Activated CD8-positive, alpha-beta memory T cell treated with anti-CD3 and anti-CD28 coated beads, Interleukin-2, amount 10 ng/mL, durations not matched to agents 7 days and 5 days (primary cell): Measurements from ENCODE around the gene SETD2. TPM values are rescaled to one million over a fixed set of nuclear protein-coding genes. Genes with fewer than 3 reads are reported as not detected.
"Not testable (repeated sequence)": the region's sequence is repeated elsewhere in the genome, so short reads cannot be mapped to it uniquely, and the experiment has no call there.

Experiments
- ATAC-seq: fragments of 150-1000 bp; cut with Tn5 transposase; one replicate; pipeline ENCODE4 v1.10.0; 2021; ENCODE audit warnings: moderate library complexity
- CTCF ChIA-PET: fragments of 350-600 bp; sonication (Branson Sonifier 250); formaldehyde crosslinking; loops from one replicate; lab custom pipeline; 2021; ENCODE audit warnings: antibody characterized with exemption; lab: Charles Lee
- DNase-seq: peaks from one replicate; pipeline ENCODE4 v3.0.0-alpha.2; 2020
- H3K27ac Mint-ChIP-seq: one replicate; pipeline ENCODE4 v1.8.0; 2021; ENCODE audit warnings: mild to moderate bottlenecking, mixed read lengths
- H3K27me3 Mint-ChIP-seq: one replicate; pipeline ENCODE4 v1.8.0; 2021; ENCODE audit warnings: mixed read lengths
- H3K36me3 Mint-ChIP-seq: one replicate; pipeline ENCODE4 v1.8.0; 2021; ENCODE audit warnings: mild to moderate bottlenecking, mixed read lengths
- H3K4me1 Mint-ChIP-seq: one replicate; pipeline ENCODE4 v1.8.0; 2021; ENCODE audit warnings: mixed read lengths
- H3K4me3 Mint-ChIP-seq: one replicate; pipeline ENCODE4 v1.8.0; 2021; ENCODE audit warnings: mild to moderate bottlenecking, moderate library complexity, mixed read lengths
- H3K9me3 Mint-ChIP-seq: one replicate; pipeline ENCODE4 v1.8.0; 2022; ENCODE audit warnings: low read depth, mixed read lengths
- total RNA-seq, 2 experiments: library from RNA; stranded (reverse); gene quantifications; one replicate each; pipeline ENCODE4 v1.2.3, GENCODE V29; 2021

The SETD2 gene
- 10 to 100 TPM; 38.0 to 43.3 TPM for total RNA-seq

- H3K36me3 Mint-ChIP-seq: peaks cover 18% of the 10 kb centered on the region
- H3K27me3 Mint-ChIP-seq: no peaks in the 10 kb centered on the region
- ATAC-seq: peak; percentile 90
- H3K9me3 Mint-ChIP-seq: no peaks in the 10 kb centered on the region
- H3K4me1 Mint-ChIP-seq: peaks cover 42% of the 10 kb centered on the region
- H3K4me3 Mint-ChIP-seq: peak within 1 kb of the TSS; percentile 99
- CTCF ChIA-PET: interaction anchor here (0.6 to 3.9 kb wide), 26 partner anchors 10 to 257 kb away, joined by 3 to 17 read pairs (median 4); partner anchors contain the start of genes KIF9, KLHL18 and PTPN23
- H3K27ac Mint-ChIP-seq: peak within 1 kb of the TSS; percentile 100
- DNase-seq: peak; percentile 93
Observed at GRCh38 chr3:47164007-47164881, at the start of gene SETD2. Gene SETD2 (minus strand): TSS chr3:47164113. CDS start chr3:47163924, 189 bp downstream.

- CTCF ChIA-PET: no interaction called here
- no peaks in the 10 kb centered on the region for H3K36me3 Mint-ChIP-seq
- no peaks in the 10 kb centered on the region for H3K4me1 Mint-ChIP-seq
- no peak for DNase-seq
- H3K9me3 Mint-ChIP-seq: no peaks in the 10 kb centered on the region
- no peak overlapping the region for H3K27ac Mint-ChIP-seq
- H3K4me3 Mint-ChIP-seq: no peak overlapping the region
- no peaks in the 10 kb centered on the region for H3K27me3 Mint-ChIP-seq
- no peak for ATAC-seq
Observed at GRCh38 chr3:47210863-47211405, 47.0 kb upstream of the SETD2 start.

- CTCF ChIA-PET: interaction anchor here (1.4 kb wide), 1 partner anchor 9 kb away, joined by 4 read pairs; no protein-coding TSS in a partner anchor
- ATAC-seq, H3K27ac Mint-ChIP-seq, DNase-seq, H3K9me3 Mint-ChIP-seq, H3K4me1 Mint-ChIP-seq, H3K36me3 Mint-ChIP-seq, H3K4me3 Mint-ChIP-seq, H3K27me3 Mint-ChIP-seq: not testable (repeated sequence)
Observed at GRCh38 chr3:47206022-47206421, 42.1 kb upstream of the SETD2 start.

GRCh38 chr3:47204875-47205274 is 41.0 kb upstream of the SETD2 start:
- H3K27me3 Mint-ChIP-seq: no peaks in the 10 kb centered on the region
- no peaks in the 10 kb centered on the region for H3K9me3 Mint-ChIP-seq
- DNase-seq (no peak), ATAC-seq (no peak)
- no peak overlapping the region for H3K4me3 Mint-ChIP-seq
- no peaks in the 10 kb centered on the region for H3K4me1 Mint-ChIP-seq
- no peak overlapping the region for H3K27ac Mint-ChIP-seq
- no peaks in the 10 kb centered on the region for H3K36me3 Mint-ChIP-seq
- CTCF ChIA-PET: interaction anchor here (0.8 to 1.4 kb wide), 2 partner anchors 10 to 17 kb away, joined by 4 read pairs; no protein-coding TSS in a partner anchor

- Mint-ChIP-seq H3K9me3 (no peaks in the 10 kb centered on the region), H3K27ac (no peak overlapping the region), H3K4me3 (no peak overlapping the region), H3K4me1 (no peaks in the 10 kb centered on the region), H3K36me3 (no peaks in the 10 kb centered on the region), H3K27me3 (no peaks in the 10 kb centered on the region)
- CTCF ChIA-PET: no interaction called here
- DNase-seq (no peak), ATAC-seq (no peak)
Observed at GRCh38 chr3:47202542-47202941, 38.6 kb upstream of the SETD2 start.

- no peaks in the 10 kb centered on the region for H3K27me3 Mint-ChIP-seq
- DNase-seq (no peak), ATAC-seq (no peak)
- H3K27ac Mint-ChIP-seq: no peak overlapping the region
- no peaks in the 10 kb centered on the region for H3K4me1 Mint-ChIP-seq
- no peak overlapping the region for H3K4me3 Mint-ChIP-seq
- peaks cover 4% of the 10 kb centered on the region for H3K36me3 Mint-ChIP-seq
- no peaks in the 10 kb centered on the region for H3K9me3 Mint-ChIP-seq
- CTCF ChIA-PET: interaction anchor here (0.7 kb wide), 1 partner anchor 234 kb away, joined by 6 read pairs; no protein-coding TSS in a partner anchor
Observed at GRCh38 chr3:47197287-47197686, 33.4 kb upstream of the SETD2 start.

- ATAC-seq: no peak
- Mint-ChIP-seq H3K4me1 (no peaks in the 10 kb centered on the region), H3K27me3 (no peaks in the 10 kb centered on the region), H3K36me3 (peaks cover 4% of the 10 kb centered on the region), H3K9me3 (no peaks in the 10 kb centered on the region), H3K4me3 (no peak overlapping the region), H3K27ac (no peak overlapping the region)
- CTCF ChIA-PET: interaction anchor here (0.7 kb wide), 1 partner anchor 1222 kb away, joined by 3 read pairs; no protein-coding TSS in a partner anchor
- DNase-seq: no peak
Observed at GRCh38 chr3:47194994-47195393, 31.1 kb upstream of the SETD2 start.

- H3K36me3 Mint-ChIP-seq: peaks cover 4% of the 10 kb centered on the region
- H3K9me3 Mint-ChIP-seq: no peaks in the 10 kb centered on the region
- no peaks in the 10 kb centered on the region for H3K4me1 Mint-ChIP-seq
- no peak overlapping the region for H3K4me3 Mint-ChIP-seq
- ATAC-seq: no peak
- H3K27me3 Mint-ChIP-seq: no peaks in the 10 kb centered on the region
- no peak overlapping the region for H3K27ac Mint-ChIP-seq
- CTCF ChIA-PET: interaction anchor here (0.7 kb wide), 1 partner anchor 1221 kb away, joined by 3 read pairs; no protein-coding TSS in a partner anchor
- no peak for DNase-seq
Observed at GRCh38 chr3:47193871-47194859, 30.3 kb upstream of the SETD2 start.

- CTCF ChIA-PET: no interaction called here
- Mint-ChIP-seq H3K27ac (no peak overlapping the region), H3K27me3 (no peaks in the 10 kb centered on the region), H3K4me1 (no peaks in the 10 kb centered on the region), H3K36me3 (no peaks in the 10 kb centered on the region), H3K9me3 (no peaks in the 10 kb centered on the region), H3K4me3 (no peak overlapping the region)
- ATAC-seq (no peak), DNase-seq (no peak)
Observed at GRCh38 chr3:47186285-47186684, 22.4 kb upstream of the SETD2 start.

- H3K27ac Mint-ChIP-seq, H3K9me3 Mint-ChIP-seq, H3K27me3 Mint-ChIP-seq, H3K4me3 Mint-ChIP-seq, CTCF ChIA-PET, H3K36me3 Mint-ChIP-seq, H3K4me1 Mint-ChIP-seq, DNase-seq, ATAC-seq: not testable (repeated sequence)
Observed at GRCh38 chr3:47181685-47182084, 17.8 kb upstream of the SETD2 start.

GRCh38 chr3:47180011-47180410 is 16.1 kb upstream of the SETD2 start:
- H3K27ac Mint-ChIP-seq, ATAC-seq, H3K36me3 Mint-ChIP-seq, H3K4me1 Mint-ChIP-seq, DNase-seq, H3K27me3 Mint-ChIP-seq, H3K4me3 Mint-ChIP-seq, H3K9me3 Mint-ChIP-seq: not testable (repeated sequence)
- CTCF ChIA-PET: interaction anchor here (1.9 kb wide), 1 partner anchor 16 kb away, joined by 9 read pairs; the partner anchor contains the start of gene SETD2

- Mint-ChIP-seq H3K36me3 (no peaks in the 10 kb centered on the region), H3K4me1 (peaks cover 5% of the 10 kb centered on the region), H3K9me3 (no peaks in the 10 kb centered on the region), H3K27me3 (no peaks in the 10 kb centered on the region), H3K4me3 (no peak overlapping the region), H3K27ac (no peak overlapping the region)
- DNase-seq (no peak), ATAC-seq (no peak)
- CTCF ChIA-PET: interaction anchor here (0.6 kb wide), 1 partner anchor 154 kb away, joined by 3 read pairs; no protein-coding TSS in a partner anchor
Observed at GRCh38 chr3:47176582-47176981, 12.7 kb upstream of the SETD2 start.
